ENCODE measurements around the gene SCN1A.

GRCh38 chr2:166090346-166090745 lies 37.5 kb downstream of the SCN1A start:
- no peak for TF ChIP-seq CTCF (IDR thresholded peaks at IDR 0.05)
- no peak for TF ChIP-seq POLR2A (IDR thresholded peaks at IDR 0.05)
